Tibial nerve (tissue), 4 donors: Measurements from ENCODE around the gene AP1S3.
"Not testable (repeated sequence)": the region's sequence is repeated elsewhere in the genome, so short reads cannot be mapped to it uniquely, and the experiment has no call there.

Source experiments
- EP300 ChIP-seq, 2 donors: sonication (generic); formaldehyde crosslinking; IDR thresholded peaks; one replicate each; pipeline ENCODE4 v1.6.1; 2017; ENCODE audit warnings: antibody characterized with exemption in 2 of 2, mild to moderate bottlenecking in 1 of 2
- POLR2A ChIP-seq, 2 donors: fragments of 450-650 bp; IDR thresholded peaks; one replicate each; pipeline ENCODE4 v1.6.1; 2017; ENCODE audit warnings: antibody characterized with exemption in 2 of 2, mild to moderate bottlenecking in 2 of 2, moderate library complexity in 2 of 2
- TF ChIP-seq, protein P1 (sequence below), 5 experiments: fragments of 200-600 bp in 3 of 5; fragments of 450-650 bp in 2 of 5; sonication (generic) in 3 of 5; IDR thresholded peaks; one replicate each; pipeline ENCODE4 v1.5.1; 2016 to 2019; ENCODE audit warnings: antibody characterized with exemption in 5 of 5, mild to moderate bottlenecking in 3 of 5, moderate library complexity in 2 of 5

DNA sequence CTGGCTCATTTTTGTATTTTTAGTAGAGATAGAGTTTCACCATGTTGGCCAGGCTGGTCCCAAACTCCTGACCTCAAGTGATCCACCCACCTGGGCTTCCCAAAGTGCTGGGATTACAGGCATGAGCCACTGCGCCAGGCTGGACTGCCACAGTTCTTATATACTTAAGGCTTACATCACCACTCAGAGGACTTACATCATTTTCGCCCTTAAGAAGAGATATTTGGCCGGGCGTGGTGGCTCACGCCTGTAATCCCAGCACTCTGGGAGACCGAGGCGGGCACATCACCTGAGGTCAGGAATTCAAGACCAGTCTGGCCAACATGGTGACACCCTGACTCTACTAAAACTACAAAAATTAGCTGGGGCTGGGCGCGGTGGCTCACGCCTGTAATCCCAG lies 49.3 kb downstream of the AP1S3 start:
- not testable (repeated sequence) for TF ChIP-seq POLR2A, EP300 (IDR thresholded peaks at IDR 0.05)
- TF ChIP-seq, protein P1, sequence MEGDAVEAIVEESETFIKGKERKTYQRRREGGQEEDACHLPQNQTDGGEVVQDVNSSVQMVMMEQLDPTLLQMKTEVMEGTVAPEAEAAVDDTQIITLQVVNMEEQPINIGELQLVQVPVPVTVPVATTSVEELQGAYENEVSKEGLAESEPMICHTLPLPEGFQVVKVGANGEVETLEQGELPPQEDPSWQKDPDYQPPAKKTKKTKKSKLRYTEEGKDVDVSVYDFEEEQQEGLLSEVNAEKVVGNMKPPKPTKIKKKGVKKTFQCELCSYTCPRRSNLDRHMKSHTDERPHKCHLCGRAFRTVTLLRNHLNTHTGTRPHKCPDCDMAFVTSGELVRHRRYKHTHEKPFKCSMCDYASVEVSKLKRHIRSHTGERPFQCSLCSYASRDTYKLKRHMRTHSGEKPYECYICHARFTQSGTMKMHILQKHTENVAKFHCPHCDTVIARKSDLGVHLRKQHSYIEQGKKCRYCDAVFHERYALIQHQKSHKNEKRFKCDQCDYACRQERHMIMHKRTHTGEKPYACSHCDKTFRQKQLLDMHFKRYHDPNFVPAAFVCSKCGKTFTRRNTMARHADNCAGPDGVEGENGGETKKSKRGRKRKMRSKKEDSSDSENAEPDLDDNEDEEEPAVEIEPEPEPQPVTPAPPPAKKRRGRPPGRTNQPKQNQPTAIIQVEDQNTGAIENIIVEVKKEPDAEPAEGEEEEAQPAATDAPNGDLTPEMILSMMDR (IDR thresholded peaks at IDR 0.05) = not testable (repeated sequence)
